Hematopoietic multipotent progenitor cell treated with erythropoietin and hydrocortisone succinate and interleukin-3 and kit ligand, for 4 days (in vitro differentiated cells): ENCODE data around the gene THBS3.

Source experiments
- DNase-seq: peaks from one replicate; pipeline ENCODE4 v3.0.0-alpha.2; 2015

Gene THBS3

GRCh38 chr1:155186794-155187455, 20.8 kb downstream of the THBS3 start:
- no peak for DNase-seq

GRCh38 chr1:155186067-155186793, 21.5 kb downstream of the THBS3 start:
- DNase-seq, result no peak

GRCh38 chr1:155185783-155186066, 22.0 kb downstream of the THBS3 start:
- no peak for DNase-seq

- peak; percentile 72 for DNase-seq
Measured at GRCh38 chr1:155184835-155185782, 22.6 kb downstream of the THBS3 start.

- DNase-seq, result no peak
Measured at GRCh38 chr1:155184351-155184811, 23.3 kb downstream of the THBS3 start.

- DNase-seq, result no peak
Measured at GRCh38 chr1:155183775-155184221, 23.9 kb downstream of the THBS3 start.

GRCh38 chr1:155182052-155182550, 25.6 kb downstream of the THBS3 start:
- DNase-seq, result no peak

- DNase-seq, result no peak
Measured at GRCh38 chr1:155181371-155182051, 26.2 kb downstream of the THBS3 start.

- DNase-seq, result no peak
Measured at GRCh38 chr1:155179112-155180031, 28.3 kb downstream of the THBS3 start.

- DNase-seq, result no peak
Measured at GRCh38 chr1:155178441-155179111, 29.1 kb downstream of the THBS3 start.

GRCh38 chr1:155177918-155178281, 29.8 kb downstream of the THBS3 start:
- no peak for DNase-seq

- DNase-seq, result no peak
Measured at GRCh38 chr1:155177192-155177917, 30.3 kb downstream of the THBS3 start.

- DNase-seq, result peak; percentile 94
Measured at GRCh38 chr1:155176544-155177071, 31.1 kb downstream of the THBS3 start.

GRCh38 chr1:155175927-155176371, 31.7 kb downstream of the THBS3 start:
- peak; percentile 80 for DNase-seq

GRCh38 chr1:155175281-155175926, 32.3 kb downstream of the THBS3 start:
- no peak for DNase-seq

GRCh38 chr1:155174324-155175280, 33.1 kb downstream of the THBS3 start:
- DNase-seq, result peak; percentile 73

GRCh38 chr1:155173478-155174323, 34.0 kb downstream of the THBS3 start, which contains the start of gene TRIM46:
TSS of gene TRIM46 (plus strand) at chr1:155173849. CDS start at chr1:155173967, 118 bp downstream.
- peak; percentile 81 for DNase-seq
